Gastrocnemius medialis (tissue), 4 donors: ENCODE measurements around the gene GIGYF2. TPM values are rescaled to one million over a fixed set of nuclear protein-coding genes. Genes with fewer than 3 reads are reported as not detected.

Experiments used
- ATAC-seq, 2 donors: fragments of 150-250 bp; one replicate each; pipeline ENCODE4 v1.9.1; 2016
- DNase-seq, 2 donors: peaks; one replicate each; pipeline ENCODE4 v3.0.0-alpha.2; 2019
- H3K27ac ChIP-seq, 4 donors: fragments of 200-600 bp; sonication (generic); 1 replicate in 1 of 4; 2 replicates in 3 of 4; pipeline ENCODE4 v1.5.1; 2016 to 2018; ENCODE audit warnings: mild to moderate bottlenecking in 2 of 4, moderate library complexity in 1 of 4
- H3K27me3 ChIP-seq, 3 donors: fragments of 200-600 bp; sonication (generic) in 2 of 3; 1 replicate in 1 of 3; 2 replicates in 2 of 3; pipeline versions ENCODE4 v1.5.1 to v1.6.0; 2016 to 2019; ENCODE audit warnings: mild to moderate bottlenecking in 1 of 3, moderate library complexity in 1 of 3
- H3K36me3 ChIP-seq, 2 donors: fragments of 200-600 bp; sonication (generic) in 1 of 2; one replicate each; pipeline ENCODE4 v1.5.1; 2017 to 2018
- H3K4me1 ChIP-seq, 2 donors: fragments of 200-600 bp; sonication (generic) in 1 of 2; one replicate each; pipeline ENCODE4 v1.5.1; 2016 to 2017; ENCODE audit warnings: mild to moderate bottlenecking in 2 of 2
- H3K4me3 ChIP-seq, 4 donors: fragments of 200-600 bp; sonication (generic) in 3 of 4; 1 replicate in 1 of 4; 2 replicates in 3 of 4; pipeline ENCODE4 v1.5.1; 2016 to 2019; ENCODE audit warnings: mild to moderate bottlenecking in 2 of 4
- H3K9me3 ChIP-seq, 3 donors: fragments of 200-600 bp; sonication (generic) in 2 of 3; 1 replicate in 1 of 3; 2 replicates in 2 of 3; pipeline ENCODE4 v1.5.1; 2016 to 2019
- POLR2A ChIP-seq, 2 donors: fragments of 450-650 bp; IDR thresholded peaks; one replicate each; pipeline ENCODE4 v1.6.1; 2017; ENCODE audit warnings: antibody characterized with exemption in 2 of 2, mild to moderate bottlenecking in 2 of 2, moderate library complexity in 2 of 2
- in situ Hi-C, 4 donors: fragments of 200-750 bp; cut with MboI; loops; one replicate each; pipeline versions ENCODE4 v1.15.0 to v1.8.0; 2017; ENCODE audit warnings: low sequenced_read_pairs in 4 of 4
- intact Hi-C: fragments of 100-400 bp; cut with DNase I; formaldehyde crosslinking; loops from one replicate; pipeline ENCODE4 v1.15.1; 2023; ENCODE audit warnings: low total_unique reads
- total RNA-seq, 4 donors: library from RNA; depleted of rRNA; stranded (reverse); fragments of >200 nt; gene quantifications; one replicate each; pipeline versions ENCODE4 v1.1.0 to v1.2.3, GENCODE V29; 2016
- TF ChIP-seq, protein P1 (sequence below), 5 experiments: fragments of 450-650 bp in 3 of 5; fragments of 200-600 bp in 2 of 5; sonication (generic) in 2 of 5; IDR thresholded peaks in 4 of 5; conservative IDR thresholded peaks in 1 of 5; 1 replicate in 4 of 5; 2 replicates in 1 of 5; pipeline ENCODE4 v1.5.1; 2016 to 2019; ENCODE audit warnings: antibody characterized with exemption in 5 of 5, mild to moderate bottlenecking in 3 of 5, moderate library complexity in 3 of 5

GIGYF2 gene
- total RNA-seq, 4 donors from 2014 or later = 55.7 to 87.8 (median 66.1) TPM

DNA sequence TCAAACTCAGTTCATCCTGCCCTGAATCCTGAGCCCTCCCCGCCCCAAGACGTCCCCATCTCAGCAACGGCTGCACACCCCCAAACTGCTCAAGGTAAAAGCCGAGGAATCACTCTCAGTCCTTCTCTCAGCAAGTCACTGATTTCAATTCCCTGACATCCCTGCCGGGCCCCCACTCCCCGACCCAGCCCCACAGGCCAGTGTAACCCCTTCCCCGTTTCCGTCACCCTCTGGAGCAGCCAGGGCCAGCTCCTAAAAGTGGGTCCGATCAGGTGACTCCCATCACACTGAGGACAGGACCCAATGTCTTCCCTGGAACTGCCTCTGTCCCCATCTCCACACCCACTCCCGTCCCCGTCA, 193.4 kb downstream of the GIGYF2 start:
- no peaks in the 10 kb centered on the region for H3K9me3 ChIP-seq
- peaks cover 3 to 12% of the 10 kb centered on the region in 2 donors for H3K4me1 ChIP-seq
- H3K27ac ChIP-seq = no peak overlapping the region
- DNase-seq (no peak), ATAC-seq (no peak)
- no peak overlapping the region for H3K4me3 ChIP-seq
- no peaks in the 10 kb centered on the region for H3K36me3 ChIP-seq
- intact Hi-C loops = no loop called here
- H3K27me3 ChIP-seq = no peaks in the 10 kb centered on the region
- TF ChIP-seq, protein P1, sequence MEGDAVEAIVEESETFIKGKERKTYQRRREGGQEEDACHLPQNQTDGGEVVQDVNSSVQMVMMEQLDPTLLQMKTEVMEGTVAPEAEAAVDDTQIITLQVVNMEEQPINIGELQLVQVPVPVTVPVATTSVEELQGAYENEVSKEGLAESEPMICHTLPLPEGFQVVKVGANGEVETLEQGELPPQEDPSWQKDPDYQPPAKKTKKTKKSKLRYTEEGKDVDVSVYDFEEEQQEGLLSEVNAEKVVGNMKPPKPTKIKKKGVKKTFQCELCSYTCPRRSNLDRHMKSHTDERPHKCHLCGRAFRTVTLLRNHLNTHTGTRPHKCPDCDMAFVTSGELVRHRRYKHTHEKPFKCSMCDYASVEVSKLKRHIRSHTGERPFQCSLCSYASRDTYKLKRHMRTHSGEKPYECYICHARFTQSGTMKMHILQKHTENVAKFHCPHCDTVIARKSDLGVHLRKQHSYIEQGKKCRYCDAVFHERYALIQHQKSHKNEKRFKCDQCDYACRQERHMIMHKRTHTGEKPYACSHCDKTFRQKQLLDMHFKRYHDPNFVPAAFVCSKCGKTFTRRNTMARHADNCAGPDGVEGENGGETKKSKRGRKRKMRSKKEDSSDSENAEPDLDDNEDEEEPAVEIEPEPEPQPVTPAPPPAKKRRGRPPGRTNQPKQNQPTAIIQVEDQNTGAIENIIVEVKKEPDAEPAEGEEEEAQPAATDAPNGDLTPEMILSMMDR (IDR thresholded peaks at IDR 0.05 in 4 of 5, conservative IDR thresholded peaks at IDR 0.05 in 1 of 5) = no peak
- TF ChIP-seq POLR2A (IDR thresholded peaks at IDR 0.05) = no peak
- in situ Hi-C loops = no loop called here

DNA sequence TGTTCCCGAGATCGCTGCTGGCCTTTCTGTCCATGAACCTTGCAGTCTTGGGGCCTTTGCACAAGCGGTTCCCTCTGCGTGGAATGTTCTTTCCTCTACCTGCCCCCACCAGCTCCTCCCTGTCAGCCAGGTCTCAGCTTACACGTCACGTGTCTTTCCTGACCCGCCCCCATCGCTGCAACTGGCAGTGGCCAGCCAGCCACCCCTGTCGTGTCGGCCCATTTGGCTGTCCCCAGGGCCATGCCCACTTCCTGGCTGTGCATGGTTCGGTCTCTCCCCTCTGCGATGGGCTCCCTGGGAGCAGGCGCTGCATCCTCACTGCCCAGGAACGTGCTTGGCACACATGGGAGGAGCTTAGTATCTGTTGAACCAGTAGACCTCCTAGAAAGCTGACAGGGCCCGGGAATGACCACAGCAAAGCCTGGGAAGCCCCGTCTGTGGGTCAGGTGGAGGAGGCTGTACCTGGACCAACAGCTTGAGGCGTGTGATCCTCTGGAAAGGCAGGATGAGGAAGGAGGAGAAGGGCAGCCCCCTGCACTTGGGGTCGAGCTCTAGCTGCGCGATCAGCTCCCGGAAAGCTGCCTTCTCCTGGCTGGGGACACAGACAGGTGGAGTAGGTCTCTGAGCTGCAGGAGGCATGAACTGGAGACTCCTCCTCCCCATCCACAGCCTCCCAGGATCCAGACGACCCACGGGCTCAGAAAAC, 193.9 kb downstream of the GIGYF2 start:
- H3K9me3 ChIP-seq = no peaks in the 10 kb centered on the region
- DNase-seq (peak in 1 of 2 donors; percentile 69), ATAC-seq (peak; percentile 58 to 84)
- intact Hi-C loops (no loop called here), in situ Hi-C loops (no loop called here)
- TF ChIP-seq POLR2A (IDR thresholded peaks at IDR 0.05) = no peak
- TF ChIP-seq, protein P1 (IDR thresholded peaks at IDR 0.05 in 4 of 5, conservative IDR thresholded peaks at IDR 0.05 in 1 of 5) = no peak
- H3K4me1 ChIP-seq = peaks cover 3 to 12% of the 10 kb centered on the region in 2 donors
- H3K4me3 ChIP-seq = peak overlapping the region in 1 of 4 donors; percentile 17
- H3K27me3 ChIP-seq = no peaks in the 10 kb centered on the region
- H3K36me3 ChIP-seq = no peaks in the 10 kb centered on the region
- peak overlapping the region in 1 of 4 donors; percentile 57 for H3K27ac ChIP-seq

DNA sequence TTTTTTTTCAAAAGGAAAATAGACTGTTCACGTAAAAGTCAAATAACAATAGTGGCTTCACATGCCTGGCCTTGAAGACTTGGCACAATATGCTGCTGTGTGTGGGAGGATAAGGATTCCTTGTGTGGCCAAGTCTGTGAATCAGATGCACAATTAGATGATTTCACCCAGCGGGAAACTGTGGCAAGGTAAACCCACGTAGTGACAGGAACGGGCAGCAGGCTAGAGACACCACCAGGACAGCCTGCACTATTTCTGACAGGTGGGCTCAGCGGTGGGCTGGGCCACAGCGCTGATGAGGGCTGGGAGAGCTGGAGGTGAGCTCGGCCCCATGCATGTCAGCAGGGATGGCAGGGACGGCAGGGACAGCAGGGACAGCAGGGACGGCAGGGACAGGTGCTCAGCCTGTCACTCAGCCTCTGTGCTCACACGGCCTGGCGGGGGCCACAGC, 194.5 kb downstream of the GIGYF2 start:
- no peak for TF ChIP-seq POLR2A (IDR thresholded peaks at IDR 0.05)
- TF ChIP-seq, protein P1 (IDR thresholded peaks at IDR 0.05 in 4 of 5, conservative IDR thresholded peaks at IDR 0.05 in 1 of 5) = no peak
- H3K4me3 ChIP-seq = no peak overlapping the region
- intact Hi-C loops = no loop called here
- H3K27me3 ChIP-seq = no peaks in the 10 kb centered on the region
- H3K4me1 ChIP-seq = peaks cover 3 to 12% of the 10 kb centered on the region in 2 donors
- peak overlapping the region in 2 of 4 donors; percentile 5 to 57 for H3K27ac ChIP-seq
- H3K36me3 ChIP-seq = no peaks in the 10 kb centered on the region
- DNase-seq (no peak), ATAC-seq (peak; percentile 36 to 50)
- H3K9me3 ChIP-seq = no peaks in the 10 kb centered on the region
- in situ Hi-C loops = no loop called here

DNA sequence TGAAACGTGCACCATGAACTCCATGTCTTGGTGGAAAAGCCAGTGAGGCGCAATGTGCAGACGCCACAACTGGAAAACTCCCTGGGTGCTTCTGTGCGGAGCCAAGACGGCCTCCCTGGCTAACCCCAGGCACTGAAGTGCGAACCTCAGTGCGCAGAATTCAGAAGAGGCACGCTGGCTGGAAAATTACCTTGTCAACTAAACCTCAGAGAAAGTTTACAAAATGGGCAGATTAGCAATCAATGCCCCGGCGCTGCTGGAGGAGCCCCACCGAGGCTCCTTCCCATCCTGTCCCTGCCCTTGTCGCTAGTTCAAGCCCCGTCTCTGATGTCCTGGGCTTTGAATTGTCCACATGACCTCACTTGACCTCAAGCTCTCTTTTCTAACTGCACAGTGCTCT, 195.1 kb downstream of the GIGYF2 start:
- in situ Hi-C loops = no loop called here
- Histone ChIP-seq H3K36me3 (no peaks in the 10 kb centered on the region), H3K27me3 (no peaks in the 10 kb centered on the region), H3K27ac (no peak overlapping the region), H3K9me3 (no peaks in the 10 kb centered on the region), H3K4me1 (peaks cover 3 to 12% of the 10 kb centered on the region in 2 donors), H3K4me3 (no peak overlapping the region)
- ATAC-seq = no peak
- no peak for DNase-seq
- TF ChIP-seq, protein P1 (IDR thresholded peaks at IDR 0.05 in 4 of 5, conservative IDR thresholded peaks at IDR 0.05 in 1 of 5) = no peak
- no peak for TF ChIP-seq POLR2A (IDR thresholded peaks at IDR 0.05)
- intact Hi-C loops = no loop called here
